Nasal cavity respiratory epithelium epithelial cell of viscerocranial mucosa (primary cell): ENCODE measurements around the gene IL1RAP. TPM values are rescaled to one million over a fixed set of nuclear protein-coding genes. Genes with fewer than 3 reads are reported as not detected.

Experiments
- total RNA-seq: library from RNA; depleted of rRNA; stranded (reverse); fragments of >200 nt; gene quantifications from 2 replicates; pipeline ENCODE4 v1.2.3, GENCODE V29; 2014

The IL1RAP gene, protein sequence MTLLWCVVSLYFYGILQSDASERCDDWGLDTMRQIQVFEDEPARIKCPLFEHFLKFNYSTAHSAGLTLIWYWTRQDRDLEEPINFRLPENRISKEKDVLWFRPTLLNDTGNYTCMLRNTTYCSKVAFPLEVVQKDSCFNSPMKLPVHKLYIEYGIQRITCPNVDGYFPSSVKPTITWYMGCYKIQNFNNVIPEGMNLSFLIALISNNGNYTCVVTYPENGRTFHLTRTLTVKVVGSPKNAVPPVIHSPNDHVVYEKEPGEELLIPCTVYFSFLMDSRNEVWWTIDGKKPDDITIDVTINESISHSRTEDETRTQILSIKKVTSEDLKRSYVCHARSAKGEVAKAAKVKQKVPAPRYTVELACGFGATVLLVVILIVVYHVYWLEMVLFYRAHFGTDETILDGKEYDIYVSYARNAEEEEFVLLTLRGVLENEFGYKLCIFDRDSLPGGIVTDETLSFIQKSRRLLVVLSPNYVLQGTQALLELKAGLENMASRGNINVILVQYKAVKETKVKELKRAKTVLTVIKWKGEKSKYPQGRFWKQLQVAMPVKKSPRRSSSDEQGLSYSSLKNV
- 56.4 and 72.6 TPM in 2 replicates for total RNA-seq

DNA sequence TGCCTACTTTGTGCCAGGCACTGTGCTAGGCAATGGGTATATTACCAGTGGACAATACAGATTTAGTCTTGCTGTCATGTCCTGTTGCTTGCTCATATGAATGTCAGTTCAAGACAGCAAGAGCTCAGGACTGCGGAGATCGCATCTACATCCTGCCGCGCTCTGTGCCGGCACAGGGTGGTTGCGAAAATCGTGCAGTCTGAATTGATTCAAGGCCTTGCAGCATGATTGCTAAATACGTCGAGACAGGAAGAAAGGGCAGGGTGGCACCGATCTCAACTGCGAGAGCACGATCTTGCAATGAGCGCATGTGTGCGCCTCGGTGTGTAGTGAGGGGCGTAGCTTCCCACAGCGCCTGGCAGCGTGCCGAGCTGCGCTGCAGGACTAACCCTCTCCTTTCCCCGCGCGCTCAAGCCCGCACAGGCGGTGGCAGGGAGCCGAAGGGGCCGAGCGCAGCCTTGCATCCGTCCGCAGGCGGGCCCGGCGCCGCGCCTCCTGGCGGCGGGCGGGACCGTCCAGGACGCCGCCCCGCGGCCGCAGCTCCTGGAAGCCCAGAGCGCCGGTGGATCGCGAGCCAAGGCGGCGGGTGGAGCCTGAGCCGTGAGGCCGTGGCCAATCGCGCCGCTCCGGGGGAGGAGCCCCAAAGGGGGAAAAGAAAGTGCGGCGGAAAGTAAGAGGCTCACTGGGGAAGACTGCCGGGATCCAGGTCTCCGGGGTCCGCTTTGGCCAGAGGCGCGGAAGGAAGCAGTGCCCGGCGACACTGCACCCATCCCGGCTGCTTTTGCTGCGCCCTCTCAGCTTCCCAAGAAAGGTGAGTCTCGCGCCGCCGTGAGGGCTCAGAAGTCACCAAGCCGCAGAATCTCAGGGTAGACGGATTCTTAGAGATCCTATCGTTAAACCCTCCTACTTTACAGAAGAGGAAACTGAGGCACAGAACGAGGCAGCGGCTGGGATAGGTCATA is at the start of gene IL1RAP:
IL1RAP (plus strand) TSS at position 677 of the 962 bp plus-strand sequence. CDS start 50,205 bp downstream, outside the sequence.

Other genes starting within 250 kb of the IL1RAP start
- 70.7 and 299 TPM in 2 replicates for gene CLDN1, start 191.6 kb upstream of the IL1RAP start, total RNA-seq
- gene CLDN16, start 125.9 kb upstream of the IL1RAP start, total RNA-seq = 1.0 and 3.4 TPM in 2 replicates
- gene TMEM207, start 64.2 kb upstream of the IL1RAP start, total RNA-seq = not detected in 2 replicates